H1 (cell line): ENCODE measurements around the gene BTBD9.

ENCODE experiments used
- ASH2L ChIP-seq: fragments of 200-600, 300-600 bp; sonication (generic); IDR thresholded peaks from one replicate; pipeline ENCODE4 v1.7.1; 2017; ENCODE audit warnings: low read length
- CHD1 ChIP-seq: IDR thresholded peaks from 2 replicates; pipeline ENCODE4 v1.6.1; 2012; ENCODE audit warnings: low read depth, low read length, improper control_type of control experiment
- GTF2F1 ChIP-seq: IDR thresholded peaks from 2 replicates; pipeline ENCODE4 v1.6.1; 2012; ENCODE audit warnings: low read depth, low read length, improper control_type of control experiment, borderline replicate concordance
- JUND ChIP-seq: IDR thresholded peaks from 2 replicates; pipeline ENCODE4 v1.6.1; 2011; ENCODE audit warnings: mild to moderate bottlenecking, improper control_type of control experiment, low read length
- NRF1 ChIP-seq: IDR thresholded peaks from 2 replicates; pipeline ENCODE4 v1.6.1; 2011; ENCODE audit warnings: mild to moderate bottlenecking, low read depth, low read length, improper control_type of control experiment
- POLR2A ChIP-seq, 2 experiments: IDR thresholded peaks; 1 replicate in 1 of 2; 2 replicates in 1 of 2; pipeline ENCODE4 v1.6.1; 2011; ENCODE audit warnings: low read depth in 2 of 2, low read length in 2 of 2, mild to moderate bottlenecking in 2 of 2; ENCODE audit errors: control extremely low read depth in 1 of 2
- POLR2AphosphoS5 ChIP-seq: IDR thresholded peaks from 2 replicates; pipeline ENCODE4 v1.6.1; 2011; ENCODE audit warnings: low read depth, low read length
- RAD21 ChIP-seq, 2 experiments: IDR thresholded peaks in 1 of 2; conservative IDR thresholded peaks in 1 of 2; 2 replicates each; pipeline ENCODE4 v1.6.1; 2011; ENCODE audit warnings: low read depth in 2 of 2, low read length in 2 of 2, improper control_type of control experiment in 1 of 2, inconsistent platforms in 1 of 2, mild to moderate bottlenecking in 1 of 2, moderate library complexity in 1 of 2
- SIN3A ChIP-seq, 2 experiments: IDR thresholded peaks in 1 of 2; conservative IDR thresholded peaks in 1 of 2; 2 replicates each; pipeline ENCODE4 v1.6.1; 2011 to 2012; ENCODE audit warnings: low read length in 2 of 2, improper control_type of control experiment in 1 of 2, low read depth in 1 of 2, mild to moderate bottlenecking in 1 of 2
- TAF7 ChIP-seq: optimal IDR thresholded peaks from 2 replicates; pipeline ENCODE3; 2011; ENCODE audit warnings: low read depth, mild to moderate bottlenecking, inconsistent platforms, low read length, moderate library complexity, borderline replicate concordance
- TF ChIP-seq, protein P1 (sequence below), 3 experiments: IDR thresholded peaks; 1 replicate in 2 of 3; 2 replicates in 1 of 3; pipeline versions ENCODE4 v1.5.1 to v1.6.1; 2011; ENCODE audit warnings: low read length in 3 of 3, mild to moderate bottlenecking in 3 of 3, inconsistent platforms in 2 of 3, low read depth in 1 of 3, moderate library complexity in 1 of 3; ENCODE audit not compliant: insufficient read depth in 1 of 3; ENCODE audit errors: control extremely low read depth in 1 of 3
- TF ChIP-seq, protein P2 (sequence below): IDR thresholded peaks from 2 replicates; pipeline ENCODE4 v1.6.1; 2012; ENCODE audit warnings: low read length, inconsistent platforms

DNA sequence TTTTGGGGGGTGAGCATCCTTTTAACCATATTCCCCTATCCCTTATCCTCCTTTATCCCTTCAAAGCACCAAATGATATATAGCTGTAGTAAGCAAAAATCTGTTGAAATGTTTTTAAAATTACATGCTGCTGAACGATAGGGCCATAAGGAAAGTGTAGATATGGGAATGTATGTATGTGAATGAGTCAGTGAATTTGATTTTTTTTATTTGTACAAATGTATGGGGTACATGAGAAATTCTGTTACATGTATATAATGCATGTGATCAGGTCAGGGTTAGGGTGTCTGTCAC lies 493.0 kb downstream of the BTBD9 start:
- no peak for TF ChIP-seq NRF1
- no peak for TF ChIP-seq POLR2A (IDR thresholded peaks at IDR 0.05; ENCODE audit: control extremely low read depth in 1 of 2, low read depth in 2 of 2, low read length in 2 of 2)
- TF ChIP-seq CHD1, result no peak
- TF ChIP-seq, protein P1, sequence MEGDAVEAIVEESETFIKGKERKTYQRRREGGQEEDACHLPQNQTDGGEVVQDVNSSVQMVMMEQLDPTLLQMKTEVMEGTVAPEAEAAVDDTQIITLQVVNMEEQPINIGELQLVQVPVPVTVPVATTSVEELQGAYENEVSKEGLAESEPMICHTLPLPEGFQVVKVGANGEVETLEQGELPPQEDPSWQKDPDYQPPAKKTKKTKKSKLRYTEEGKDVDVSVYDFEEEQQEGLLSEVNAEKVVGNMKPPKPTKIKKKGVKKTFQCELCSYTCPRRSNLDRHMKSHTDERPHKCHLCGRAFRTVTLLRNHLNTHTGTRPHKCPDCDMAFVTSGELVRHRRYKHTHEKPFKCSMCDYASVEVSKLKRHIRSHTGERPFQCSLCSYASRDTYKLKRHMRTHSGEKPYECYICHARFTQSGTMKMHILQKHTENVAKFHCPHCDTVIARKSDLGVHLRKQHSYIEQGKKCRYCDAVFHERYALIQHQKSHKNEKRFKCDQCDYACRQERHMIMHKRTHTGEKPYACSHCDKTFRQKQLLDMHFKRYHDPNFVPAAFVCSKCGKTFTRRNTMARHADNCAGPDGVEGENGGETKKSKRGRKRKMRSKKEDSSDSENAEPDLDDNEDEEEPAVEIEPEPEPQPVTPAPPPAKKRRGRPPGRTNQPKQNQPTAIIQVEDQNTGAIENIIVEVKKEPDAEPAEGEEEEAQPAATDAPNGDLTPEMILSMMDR (IDR thresholded peaks at IDR 0.05; ENCODE audit: control extremely low read depth in 1 of 3, insufficient read depth in 1 of 3, low read depth in 1 of 3, low read length in 3 of 3), result no peak
- TF ChIP-seq POLR2AphosphoS5, result no peak
- TF ChIP-seq, protein P2, sequence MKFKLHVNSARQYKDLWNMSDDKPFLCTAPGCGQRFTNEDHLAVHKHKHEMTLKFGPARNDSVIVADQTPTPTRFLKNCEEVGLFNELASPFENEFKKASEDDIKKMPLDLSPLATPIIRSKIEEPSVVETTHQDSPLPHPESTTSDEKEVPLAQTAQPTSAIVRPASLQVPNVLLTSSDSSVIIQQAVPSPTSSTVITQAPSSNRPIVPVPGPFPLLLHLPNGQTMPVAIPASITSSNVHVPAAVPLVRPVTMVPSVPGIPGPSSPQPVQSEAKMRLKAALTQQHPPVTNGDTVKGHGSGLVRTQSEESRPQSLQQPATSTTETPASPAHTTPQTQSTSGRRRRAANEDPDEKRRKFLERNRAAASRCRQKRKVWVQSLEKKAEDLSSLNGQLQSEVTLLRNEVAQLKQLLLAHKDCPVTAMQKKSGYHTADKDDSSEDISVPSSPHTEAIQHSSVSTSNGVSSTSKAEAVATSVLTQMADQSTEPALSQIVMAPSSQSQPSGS, result no peak
- no peak for TF ChIP-seq SIN3A (conservative IDR thresholded peaks at IDR 0.05 in 1 of 2, IDR thresholded peaks at IDR 0.05 in 1 of 2; ENCODE audit: low read depth in 1 of 2, low read length in 2 of 2)
- TF ChIP-seq GTF2F1, result no peak
- TF ChIP-seq JUND, result no peak
- no peak for TF ChIP-seq TAF7
- no peak for TF ChIP-seq ASH2L
- no peak for TF ChIP-seq RAD21 (IDR thresholded peaks at IDR 0.05 in 1 of 2, conservative IDR thresholded peaks at IDR 0.05 in 1 of 2; ENCODE audit: low read depth in 2 of 2, low read length in 2 of 2)
